Activated naive CD8-positive, alpha-beta T cell treated with anti-CD3 and anti-CD28 coated beads, Interleukin-2, amount 10 ng/mL, durations not matched to agents 7 days and 5 days (primary cell): ENCODE data around the gene FIGLA. TPM values are rescaled to one million over a fixed set of nuclear protein-coding genes. Genes with fewer than 3 reads are reported as not detected.

Experiments
- ATAC-seq: fragments of 150-1000 bp; cut with Tn5 transposase; one replicate; pipeline ENCODE4 v1.10.0; 2021; ENCODE audit warnings: low read depth, moderate library complexity
- POLR2A ChIA-PET: fragments of 350-600 bp; sonication (Branson Sonifier 250); formaldehyde crosslinking; loops from one replicate; lab custom pipeline; 2021; ENCODE audit warnings: antibody characterized with exemption; lab: Charles Lee
- DNase-seq: peaks from one replicate; pipeline ENCODE4 v3.0.0; 2021
- H3K27ac Mint-ChIP-seq: one replicate; pipeline ENCODE4 v1.8.0; 2022; ENCODE audit warnings: mild to moderate bottlenecking, mixed read lengths
- H3K27me3 Mint-ChIP-seq: one replicate; pipeline ENCODE4 v1.8.0; 2022; ENCODE audit warnings: mild to moderate bottlenecking, moderate library complexity, mixed read lengths
- H3K36me3 Mint-ChIP-seq: one replicate; pipeline ENCODE4 v1.8.0; 2021; ENCODE audit warnings: mild to moderate bottlenecking, mixed read lengths
- H3K4me1 Mint-ChIP-seq: one replicate; pipeline ENCODE4 v1.8.0; 2021; ENCODE audit warnings: mixed read lengths
- H3K4me3 Mint-ChIP-seq: one replicate; pipeline ENCODE4 v1.8.0; 2022; ENCODE audit warnings: mild to moderate bottlenecking, moderate library complexity, mixed read lengths
- H3K9me3 Mint-ChIP-seq: one replicate; pipeline ENCODE4 v1.8.0; 2021; ENCODE audit warnings: mixed read lengths
- total RNA-seq, 2 experiments: library from RNA; stranded (reverse); gene quantifications; one replicate each; pipeline ENCODE4 v1.2.3, GENCODE V29; 2021

FIGLA gene
- total RNA-seq, 2 experiments from 2014 or later = not detected

DNA sequence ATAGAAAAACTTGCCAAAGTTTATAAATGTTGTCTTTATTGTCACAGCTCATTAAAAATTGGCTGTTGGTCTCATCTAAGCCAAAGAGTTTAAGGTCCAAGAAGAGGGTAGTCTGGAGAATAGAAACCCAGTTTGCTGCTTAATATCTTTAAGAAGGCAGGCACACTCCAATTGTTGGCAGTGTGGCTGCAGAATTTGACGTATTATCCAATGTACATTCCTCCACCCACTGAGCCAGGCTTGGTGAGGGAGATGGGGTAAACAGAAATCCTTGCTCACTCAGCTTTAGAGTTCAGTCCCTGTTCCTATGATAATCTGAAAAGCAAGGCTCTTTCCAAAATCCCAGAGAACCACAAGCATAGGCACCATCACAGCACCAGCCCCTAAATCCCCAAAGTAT, 11.8 kb downstream of the FIGLA start:
- POLR2A ChIA-PET = no interaction called here
- no peak for ATAC-seq
- peaks cover 30% of the 10 kb centered on the region for H3K27me3 Mint-ChIP-seq
- no peaks in the 10 kb centered on the region for H3K9me3 Mint-ChIP-seq
- DNase-seq = no peak
- no peak overlapping the region for H3K4me3 Mint-ChIP-seq
- H3K4me1 Mint-ChIP-seq = peaks cover 2% of the 10 kb centered on the region
- H3K27ac Mint-ChIP-seq = no peak overlapping the region
- H3K36me3 Mint-ChIP-seq = no peaks in the 10 kb centered on the region

DNA sequence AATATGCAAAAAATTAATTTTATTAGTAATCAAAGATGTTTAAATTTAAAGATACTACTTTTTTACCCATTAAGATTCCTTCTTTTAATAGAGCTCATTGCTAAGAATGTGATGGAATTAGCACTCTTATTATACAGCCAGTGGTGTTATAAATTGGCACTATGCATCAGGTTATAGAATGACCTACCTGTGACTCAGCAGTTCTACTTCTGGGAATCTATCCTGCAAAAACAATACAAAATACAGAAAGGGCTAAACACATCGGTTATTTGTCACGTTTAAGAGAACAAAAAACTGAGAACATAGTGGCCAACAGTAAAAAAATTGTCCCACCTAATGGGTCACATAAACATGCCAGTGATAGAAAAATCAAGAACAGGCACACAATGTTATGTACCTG, 13.0 kb downstream of the FIGLA start:
- Mint-ChIP-seq H3K27me3 (peaks cover 35% of the 10 kb centered on the region), H3K27ac (no peak overlapping the region), H3K4me1 (peaks cover 2% of the 10 kb centered on the region), H3K9me3 (no peaks in the 10 kb centered on the region), H3K4me3 (no peak overlapping the region), H3K36me3 (no peaks in the 10 kb centered on the region)
- DNase-seq (no peak), ATAC-seq (no peak)
- POLR2A ChIA-PET = interaction anchor here (0.7 kb wide), 1 partner anchor 43 kb away, joined by 3 read pairs; no protein-coding TSS in a partner anchor

DNA sequence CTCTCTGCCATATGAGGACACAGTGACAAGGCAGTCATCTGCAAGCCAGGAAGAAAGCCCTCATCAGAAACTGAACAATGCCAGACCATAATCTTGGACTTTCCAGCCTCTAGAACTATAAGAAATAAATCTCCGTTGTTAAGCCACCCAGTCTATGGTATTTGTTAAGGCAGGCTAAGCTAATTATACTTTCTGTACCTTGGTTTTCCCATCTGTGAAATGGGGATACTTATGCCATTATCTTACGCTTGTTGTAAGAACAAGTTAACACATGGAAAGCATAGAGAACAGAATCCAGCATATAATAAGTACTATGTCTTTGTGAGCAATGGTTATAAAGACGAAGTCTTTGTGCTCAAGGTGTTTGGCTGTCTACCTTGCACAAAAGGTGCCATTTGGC, 14.2 kb downstream of the FIGLA start:
- H3K4me1 Mint-ChIP-seq = peaks cover 2% of the 10 kb centered on the region
- POLR2A ChIA-PET = no interaction called here
- no peaks in the 10 kb centered on the region for H3K9me3 Mint-ChIP-seq
- no peak overlapping the region for H3K27ac Mint-ChIP-seq
- peaks cover 35% of the 10 kb centered on the region for H3K27me3 Mint-ChIP-seq
- no peaks in the 10 kb centered on the region for H3K36me3 Mint-ChIP-seq
- DNase-seq = no peak
- no peak for ATAC-seq
- H3K4me3 Mint-ChIP-seq = no peak overlapping the region

DNA sequence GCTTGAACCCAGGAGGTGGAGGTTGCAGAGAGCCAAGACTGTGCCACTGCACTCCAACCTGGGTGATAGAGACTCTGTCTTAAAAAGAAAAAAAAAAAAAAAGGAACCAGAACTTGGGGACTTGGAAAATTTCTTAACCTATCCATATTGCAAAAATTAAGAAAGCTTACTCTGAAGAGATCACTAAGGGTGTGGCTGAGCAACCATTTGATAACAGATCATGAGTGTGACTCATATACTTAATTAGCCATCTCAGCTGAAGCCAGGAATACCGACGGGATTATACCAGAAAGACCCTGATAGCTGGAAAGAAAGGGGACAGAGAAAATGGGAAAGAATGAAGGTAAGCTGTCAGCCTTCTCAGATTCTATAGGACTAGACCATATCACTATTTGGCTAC, 15.3 kb downstream of the FIGLA start:
- POLR2A ChIA-PET = no interaction called here
- H3K27ac Mint-ChIP-seq = no peak overlapping the region
- H3K27me3 Mint-ChIP-seq = peaks cover 34% of the 10 kb centered on the region
- DNase-seq (no peak), ATAC-seq (no peak)
- H3K4me1 Mint-ChIP-seq = peaks cover 2% of the 10 kb centered on the region
- H3K4me3 Mint-ChIP-seq = no peak overlapping the region
- H3K9me3 Mint-ChIP-seq = no peaks in the 10 kb centered on the region
- no peaks in the 10 kb centered on the region for H3K36me3 Mint-ChIP-seq

DNA sequence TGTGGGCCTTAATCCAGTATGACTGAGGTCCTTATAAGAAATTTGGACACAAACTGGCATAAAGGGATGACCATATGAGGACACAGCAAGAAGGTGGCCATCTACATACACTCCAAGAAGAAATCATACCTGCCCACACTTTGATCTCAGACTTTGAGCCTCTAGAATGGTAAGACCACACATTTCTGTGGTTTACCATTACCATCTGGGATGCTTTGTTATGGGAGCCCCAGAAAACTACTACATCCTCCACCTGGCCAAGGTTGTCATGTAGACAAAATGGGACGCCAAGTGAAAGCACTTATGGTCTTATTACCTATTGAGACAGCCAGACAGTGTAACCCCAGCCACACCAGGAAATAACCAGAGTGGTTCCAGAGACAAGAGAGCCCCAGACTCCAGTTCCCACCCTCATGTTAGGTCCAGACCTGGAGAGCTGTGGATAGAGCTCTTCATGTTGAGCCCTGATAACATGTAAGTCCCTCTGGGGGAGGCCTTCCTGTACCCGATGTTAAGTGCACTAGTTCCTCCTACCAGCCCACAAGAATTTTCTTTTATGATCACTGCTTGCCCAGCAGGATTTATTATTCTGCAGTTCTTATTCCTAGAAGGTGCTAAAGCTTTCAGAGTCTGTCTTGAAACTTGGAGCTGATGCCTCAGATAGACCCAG, 17.8 kb downstream of the FIGLA start:
- Mint-ChIP-seq H3K4me3 (no peak overlapping the region), H3K9me3 (no peaks in the 10 kb centered on the region), H3K27me3 (peaks cover 41% of the 10 kb centered on the region), H3K36me3 (no peaks in the 10 kb centered on the region), H3K4me1 (peaks cover 5% of the 10 kb centered on the region), H3K27ac (no peak overlapping the region)
- ATAC-seq (no peak), DNase-seq (no peak)
- POLR2A ChIA-PET = no interaction called here

DNA sequence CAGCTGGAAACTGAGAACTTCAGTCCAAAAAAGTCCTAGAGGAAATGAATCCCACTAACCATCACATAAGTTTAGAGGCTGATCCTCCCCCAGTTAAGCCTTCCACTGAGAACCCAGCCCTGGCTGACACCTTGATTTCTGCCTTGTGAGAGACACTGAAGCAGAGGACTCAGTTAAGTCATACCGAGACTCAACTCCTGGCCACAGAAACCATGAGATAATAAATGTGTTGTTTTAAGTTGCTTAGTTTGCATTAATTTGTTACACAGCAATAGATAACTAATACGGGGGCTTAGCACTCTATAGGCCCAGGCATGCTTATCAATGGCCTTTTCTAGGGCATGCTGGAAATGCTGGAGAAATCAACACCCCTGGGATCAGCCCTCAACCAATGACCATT, 19.0 kb downstream of the FIGLA start:
- DNase-seq (no peak), ATAC-seq (no peak)
- H3K36me3 Mint-ChIP-seq = no peaks in the 10 kb centered on the region

DNA sequence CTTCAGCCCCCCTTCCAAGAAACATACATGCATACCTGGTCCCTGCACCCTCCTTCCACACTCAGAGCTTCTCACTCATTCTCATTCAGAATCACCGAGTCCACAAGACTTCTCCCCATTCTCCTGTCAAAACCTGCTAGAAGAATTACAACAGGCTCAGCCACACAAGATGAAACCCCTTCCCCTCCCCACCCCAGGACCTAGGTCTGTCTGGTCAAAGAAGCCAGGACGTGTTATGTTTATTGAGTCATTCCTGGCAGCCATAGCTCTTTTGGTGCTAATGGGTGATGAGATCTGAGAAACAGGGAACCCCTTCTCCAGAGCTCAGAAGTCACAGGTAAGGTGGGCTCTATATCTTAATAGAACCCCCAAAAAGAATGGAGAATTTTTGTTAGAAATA, 21.0 kb downstream of the FIGLA start:
- no peaks in the 10 kb centered on the region for H3K36me3 Mint-ChIP-seq
- no peaks in the 10 kb centered on the region for H3K9me3 Mint-ChIP-seq
- peaks cover 38% of the 10 kb centered on the region for H3K27me3 Mint-ChIP-seq
- H3K4me1 Mint-ChIP-seq = peaks cover 10% of the 10 kb centered on the region
- H3K27ac Mint-ChIP-seq = no peak overlapping the region
- POLR2A ChIA-PET = interaction anchor here (1.0 to 1.2 kb wide), 2 partner anchors 15 to 394 kb away, joined by 3 read pairs; no protein-coding TSS in a partner anchor
- ATAC-seq (no peak), DNase-seq (no peak)
- H3K4me3 Mint-ChIP-seq = no peak overlapping the region

More for the DNA sequence above, 19.0 kb downstream of the FIGLA start:
- Mint-ChIP-seq H3K27me3 (peaks cover 43% of the 10 kb centered on the region), H3K4me1 (peaks cover 8% of the 10 kb centered on the region), H3K4me3 (no peak overlapping the region), H3K9me3 (no peaks in the 10 kb centered on the region), H3K27ac (no peak overlapping the region)
- POLR2A ChIA-PET = no interaction called here

DNA sequence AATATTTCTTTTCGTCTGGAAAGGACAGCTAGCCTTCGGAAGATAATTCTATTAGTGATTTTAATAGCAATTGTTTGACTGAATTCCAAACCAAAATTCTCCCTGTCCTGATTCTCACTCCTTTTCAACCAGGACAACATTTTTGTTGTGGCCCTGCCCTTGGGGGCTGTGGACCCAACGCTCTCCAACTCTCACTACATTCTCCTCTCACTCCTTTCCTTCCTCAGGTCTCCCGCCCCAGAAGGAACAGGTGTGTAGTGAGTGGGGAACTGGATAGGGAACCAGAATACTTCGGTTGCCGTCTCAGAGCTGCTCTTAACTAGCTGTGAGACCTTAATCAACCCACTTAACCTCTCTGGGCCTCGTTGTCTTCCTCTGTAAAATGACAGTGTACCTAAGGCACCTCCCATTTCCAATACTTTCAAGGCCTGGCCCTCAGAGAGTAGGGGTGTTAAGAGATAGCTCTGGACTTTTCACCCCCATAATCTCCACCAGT, 21.8 kb downstream of the FIGLA start:
- no peaks in the 10 kb centered on the region for H3K36me3 Mint-ChIP-seq
- DNase-seq (no peak), ATAC-seq (no peak)
- peak overlapping the region; percentile 42 for H3K27ac Mint-ChIP-seq
- no peaks in the 10 kb centered on the region for H3K9me3 Mint-ChIP-seq
- peaks cover 30% of the 10 kb centered on the region for H3K27me3 Mint-ChIP-seq
- peaks cover 10% of the 10 kb centered on the region for H3K4me1 Mint-ChIP-seq
- POLR2A ChIA-PET = interaction anchor here (0.8 kb wide), 1 partner anchor 46 kb away, joined by 3 read pairs; no protein-coding TSS in a partner anchor
- peak overlapping the region; percentile 79 for H3K4me3 Mint-ChIP-seq

DNA sequence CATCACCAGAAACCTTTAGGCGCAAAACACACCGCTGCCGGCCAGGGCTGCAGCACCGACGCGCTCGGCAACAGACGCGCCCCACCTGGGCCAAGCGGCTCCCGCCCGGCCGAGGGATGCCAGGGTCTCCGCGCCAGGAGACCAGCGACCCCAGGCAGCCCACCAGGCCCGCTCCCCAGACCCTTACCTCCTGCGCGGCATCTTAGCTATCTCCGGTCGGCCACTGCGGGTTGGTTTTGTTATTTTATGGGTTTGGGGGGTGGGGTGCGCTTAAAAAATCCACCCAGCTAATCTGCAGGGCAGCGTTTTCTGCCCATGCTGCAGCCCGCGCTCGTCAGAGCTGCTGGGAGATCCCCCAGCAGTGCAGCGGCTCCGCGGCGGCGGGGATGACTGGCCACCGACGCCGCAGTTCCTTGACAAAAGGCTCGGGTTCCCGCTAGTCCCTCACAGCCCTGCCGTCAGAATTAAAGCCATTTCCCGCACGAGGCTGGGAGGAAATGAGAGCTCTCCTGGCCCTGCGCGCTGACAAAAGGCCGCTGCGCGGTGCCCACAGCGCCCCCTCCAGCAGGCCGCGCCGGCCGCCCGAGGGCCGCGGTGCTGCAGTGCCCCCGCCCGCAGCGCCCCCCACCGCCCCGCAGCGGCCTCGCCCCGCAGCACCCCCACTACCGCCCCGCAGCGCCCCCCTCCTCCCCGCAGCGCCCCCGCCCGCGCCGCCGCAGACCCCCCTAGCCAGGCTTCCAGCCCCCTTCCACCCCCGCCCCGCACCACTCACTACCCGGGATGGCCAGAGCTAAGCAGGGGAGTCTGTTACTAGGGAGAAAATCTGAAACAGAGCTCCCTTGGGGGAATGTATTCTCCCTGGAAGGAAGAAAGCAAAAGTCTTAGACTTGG, 22.5 kb downstream of the FIGLA start, which contains the start of gene ADD2:
ADD2 (minus strand) TSS at position 502 of the 891 bp plus-strand sequence. CDS start 61,792 bp downstream, outside the sequence.
- H3K4me1 Mint-ChIP-seq = peaks cover 12% of the 10 kb centered on the region
- peaks cover 26% of the 10 kb centered on the region for H3K27me3 Mint-ChIP-seq
- POLR2A ChIA-PET = interaction anchor here (0.8 kb wide), 1 partner anchor 45 kb away, joined by 3 read pairs; no protein-coding TSS in a partner anchor
- H3K36me3 Mint-ChIP-seq = no peaks in the 10 kb centered on the region
- peak within 1 kb of the TSS; percentile 91 for H3K4me3 Mint-ChIP-seq
- ATAC-seq (peak; percentile 81), DNase-seq (peak; percentile 71)
- peak within 1 kb of the TSS; percentile 85 for H3K27ac Mint-ChIP-seq
- no peaks in the 10 kb centered on the region for H3K9me3 Mint-ChIP-seq

DNA sequence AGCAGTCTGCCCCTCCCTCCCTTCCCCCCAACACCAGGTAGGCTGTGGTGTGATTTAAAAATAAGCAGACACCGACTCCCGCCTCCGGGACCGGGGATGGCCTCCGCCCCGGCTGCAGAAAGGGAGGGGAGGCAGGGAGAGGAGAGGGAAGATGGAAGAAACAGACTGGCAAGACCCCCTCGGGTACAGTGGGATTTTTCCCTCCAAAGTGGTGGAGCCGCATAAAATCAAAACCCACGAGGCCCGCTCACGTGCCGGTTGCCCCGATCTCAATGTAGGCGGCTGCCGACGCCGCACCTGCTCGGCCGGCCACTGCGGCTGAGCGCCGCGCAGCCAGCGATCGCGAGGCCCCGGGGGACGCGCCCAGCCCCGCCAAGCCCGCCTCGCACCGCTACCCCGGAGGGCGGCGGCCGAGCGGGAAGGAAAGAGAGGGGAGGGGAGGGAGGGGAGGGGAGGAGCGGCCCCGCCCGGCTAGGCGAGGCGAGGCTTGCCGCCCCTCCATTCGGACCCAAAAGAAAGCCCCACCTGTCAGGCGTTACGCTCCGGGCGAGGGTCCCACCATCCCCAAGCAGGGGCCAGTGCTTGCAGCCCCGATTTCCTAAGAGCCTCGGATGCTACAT, 23.3 kb downstream of the FIGLA start:
- Mint-ChIP-seq H3K4me3 (peak overlapping the region; percentile 91), H3K4me1 (peaks cover 12% of the 10 kb centered on the region), H3K36me3 (no peaks in the 10 kb centered on the region), H3K9me3 (no peaks in the 10 kb centered on the region), H3K27ac (peak overlapping the region; percentile 85), H3K27me3 (peaks cover 25% of the 10 kb centered on the region)
- POLR2A ChIA-PET = no interaction called here
- DNase-seq = peak; percentile 53
- ATAC-seq = peak; percentile 17

DNA sequence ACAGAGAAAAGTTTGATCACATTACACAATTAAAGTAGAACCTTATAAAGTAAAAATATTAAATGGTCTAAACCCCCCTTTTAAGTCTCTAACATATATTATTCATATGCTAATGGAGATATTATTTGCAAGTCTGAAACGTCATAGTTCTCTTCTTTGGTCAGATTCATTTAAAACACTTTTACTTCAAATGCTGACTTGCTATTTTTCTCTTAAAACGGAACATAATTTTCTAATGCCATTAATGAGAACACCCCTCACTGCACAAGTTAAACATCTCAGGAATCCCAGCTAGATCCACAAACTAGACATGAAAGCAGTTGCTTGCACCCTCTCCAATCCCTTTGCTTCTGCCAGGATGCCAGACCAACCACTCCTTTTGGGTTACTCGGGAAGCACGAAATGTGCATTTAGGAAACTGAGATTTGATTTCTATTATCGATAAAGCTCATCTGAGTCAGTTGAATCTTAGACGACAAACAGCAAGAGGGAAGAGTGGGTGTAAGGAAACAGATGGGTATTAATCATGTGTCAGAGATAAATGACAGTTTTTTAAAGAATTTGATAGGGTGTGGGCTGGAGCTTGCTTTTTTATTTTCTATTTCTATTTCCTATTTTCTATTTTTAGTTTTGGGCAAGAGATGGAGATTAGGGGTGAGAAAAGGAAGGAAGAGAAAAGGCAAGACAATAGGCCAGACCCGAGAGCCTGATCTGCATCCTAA, 23.9 kb downstream of the FIGLA start:
- POLR2A ChIA-PET = interaction anchor here (0.6 kb wide), 1 partner anchor 502 kb away, joined by 3 read pairs; no protein-coding TSS in a partner anchor
- peaks cover 14% of the 10 kb centered on the region for H3K4me1 Mint-ChIP-seq
- DNase-seq (no peak), ATAC-seq (no peak)
- no peaks in the 10 kb centered on the region for H3K9me3 Mint-ChIP-seq
- H3K4me3 Mint-ChIP-seq = peak overlapping the region; percentile 91
- no peaks in the 10 kb centered on the region for H3K36me3 Mint-ChIP-seq
- H3K27ac Mint-ChIP-seq = peak overlapping the region; percentile 85
- H3K27me3 Mint-ChIP-seq = peaks cover 25% of the 10 kb centered on the region

DNA sequence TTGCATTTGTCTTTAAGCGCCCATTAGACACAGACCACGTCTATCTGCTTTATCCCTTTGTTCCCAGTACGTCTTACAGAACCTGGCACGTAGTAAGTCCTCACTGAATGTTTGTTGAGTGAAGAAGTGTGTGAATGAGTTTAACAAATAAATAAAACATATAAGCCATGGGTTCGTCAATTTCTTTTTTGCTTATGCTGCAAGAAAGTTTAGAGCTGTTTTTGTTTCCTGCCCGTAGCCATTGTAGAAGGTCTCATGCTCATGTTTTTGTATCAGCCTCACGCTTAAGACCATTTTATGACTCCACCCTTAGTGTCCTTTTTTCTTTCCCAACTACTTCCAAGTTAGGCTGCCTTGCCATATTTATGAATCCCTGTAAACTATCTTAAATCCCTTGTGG, 24.9 kb downstream of the FIGLA start:
- Mint-ChIP-seq H3K9me3 (no peaks in the 10 kb centered on the region), H3K4me1 (peaks cover 14% of the 10 kb centered on the region), H3K4me3 (no peak overlapping the region), H3K36me3 (no peaks in the 10 kb centered on the region), H3K27ac (no peak overlapping the region), H3K27me3 (peaks cover 25% of the 10 kb centered on the region)
- DNase-seq (no peak), ATAC-seq (no peak)
- POLR2A ChIA-PET = no interaction called here
